ENCODE results near the gene KRTAP9-4.
"Not testable (repeated sequence)": the region's sequence is repeated elsewhere in the genome, so short reads cannot be mapped to it uniquely, and the experiment has no call there.

Gene KRTAP9-4

DNA sequence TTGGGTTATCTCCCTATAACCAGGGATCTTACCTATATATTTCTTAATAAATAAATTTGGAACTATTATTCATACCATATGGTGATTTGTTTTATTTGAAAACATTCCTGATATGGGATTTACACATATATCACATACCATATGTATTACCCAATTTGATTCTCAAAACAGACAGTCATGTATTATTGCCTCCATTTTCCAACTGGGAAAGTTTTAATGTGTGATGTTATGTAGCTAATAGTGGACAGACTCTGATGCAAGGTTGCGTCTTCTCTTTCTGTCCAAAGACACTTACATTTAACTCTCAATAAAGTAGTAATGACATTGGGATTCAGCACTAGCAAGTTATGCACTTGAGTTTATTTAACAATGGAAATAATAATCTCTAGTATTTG is 6.8 kb downstream of the KRTAP9-4 start:
- DNase-seq (ENCODE audit: low read depth) = no peak
- H3K4me3 ChIP-seq (ENCODE audit: low read depth, low read length) = no peak overlapping the region
- TF ChIP-seq, protein P1, sequence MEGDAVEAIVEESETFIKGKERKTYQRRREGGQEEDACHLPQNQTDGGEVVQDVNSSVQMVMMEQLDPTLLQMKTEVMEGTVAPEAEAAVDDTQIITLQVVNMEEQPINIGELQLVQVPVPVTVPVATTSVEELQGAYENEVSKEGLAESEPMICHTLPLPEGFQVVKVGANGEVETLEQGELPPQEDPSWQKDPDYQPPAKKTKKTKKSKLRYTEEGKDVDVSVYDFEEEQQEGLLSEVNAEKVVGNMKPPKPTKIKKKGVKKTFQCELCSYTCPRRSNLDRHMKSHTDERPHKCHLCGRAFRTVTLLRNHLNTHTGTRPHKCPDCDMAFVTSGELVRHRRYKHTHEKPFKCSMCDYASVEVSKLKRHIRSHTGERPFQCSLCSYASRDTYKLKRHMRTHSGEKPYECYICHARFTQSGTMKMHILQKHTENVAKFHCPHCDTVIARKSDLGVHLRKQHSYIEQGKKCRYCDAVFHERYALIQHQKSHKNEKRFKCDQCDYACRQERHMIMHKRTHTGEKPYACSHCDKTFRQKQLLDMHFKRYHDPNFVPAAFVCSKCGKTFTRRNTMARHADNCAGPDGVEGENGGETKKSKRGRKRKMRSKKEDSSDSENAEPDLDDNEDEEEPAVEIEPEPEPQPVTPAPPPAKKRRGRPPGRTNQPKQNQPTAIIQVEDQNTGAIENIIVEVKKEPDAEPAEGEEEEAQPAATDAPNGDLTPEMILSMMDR (IDR thresholded peaks at IDR 0.05; ENCODE audit: low read depth, low read length, missing control alignments) = no peak

DNA sequence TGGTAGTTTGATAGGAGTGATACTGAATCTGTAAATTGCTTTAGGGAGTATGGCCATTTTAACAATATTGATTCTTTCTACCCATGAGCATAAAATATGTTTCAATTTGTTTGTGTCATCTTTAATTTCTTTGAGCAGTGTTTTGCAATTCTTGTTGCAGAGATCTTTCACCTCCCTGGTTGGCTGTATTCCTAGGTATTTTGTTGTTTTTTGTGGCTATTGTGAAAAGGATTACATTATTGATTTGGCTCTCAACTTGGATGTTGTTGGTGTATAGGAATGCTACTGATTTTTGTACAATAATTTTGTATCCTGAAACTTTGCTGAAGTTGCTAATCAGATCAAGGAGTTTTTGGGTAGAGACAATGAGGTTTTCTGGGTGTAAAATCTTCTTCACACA is 8.9 kb downstream of the KRTAP9-4 start:
- TF ChIP-seq, protein P1 (IDR thresholded peaks at IDR 0.05; ENCODE audit: low read depth, low read length, missing control alignments) = no peak
- H3K4me3 ChIP-seq (ENCODE audit: low read depth, low read length) = no peak overlapping the region
- no peak for DNase-seq (ENCODE audit: low read depth)

DNA sequence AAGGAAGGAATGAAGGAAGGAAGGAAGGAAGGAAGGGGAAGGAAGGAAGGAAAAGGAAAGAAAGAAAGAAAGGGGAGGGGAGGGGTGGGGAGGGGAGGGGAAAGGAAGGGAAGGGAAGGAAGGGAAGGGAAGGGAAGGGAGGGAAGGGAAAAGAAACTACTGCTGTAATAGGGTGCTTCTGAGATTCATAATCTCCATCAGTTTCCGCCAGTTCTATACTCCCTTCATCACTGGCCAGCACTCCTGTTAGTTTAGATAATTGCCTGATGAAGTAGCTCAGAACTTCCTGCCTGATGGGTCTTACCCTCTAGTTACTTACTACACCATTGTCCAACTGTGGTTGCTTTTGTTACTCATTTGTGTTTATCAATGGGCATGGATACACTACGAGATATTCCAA is 13.7 kb downstream of the KRTAP9-4 start:
- no peak overlapping the region for H3K4me3 ChIP-seq (ENCODE audit: low read depth, low read length)
- no peak for DNase-seq (ENCODE audit: low read depth)
- TF ChIP-seq, protein P1 (IDR thresholded peaks at IDR 0.05; ENCODE audit: low read depth, low read length, missing control alignments) = no peak

DNA sequence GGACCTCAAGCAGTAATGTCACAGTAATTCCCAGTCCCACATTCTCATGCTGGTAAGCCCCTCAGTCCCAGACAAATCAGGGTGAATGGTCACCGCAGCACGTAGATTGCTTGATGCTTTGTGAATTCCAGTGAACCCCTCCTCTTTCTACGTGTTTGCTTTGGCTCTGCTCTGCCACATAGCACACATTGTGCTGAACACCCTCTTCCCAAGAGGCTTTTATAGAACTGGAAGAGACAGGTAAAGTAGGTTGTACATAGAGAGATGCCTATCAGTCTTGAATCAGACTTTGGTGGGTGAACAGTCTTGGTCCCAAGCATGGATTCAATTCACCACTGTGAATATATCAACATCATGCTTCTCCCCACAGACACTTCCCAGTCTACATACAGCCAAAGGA is 15.1 kb downstream of the KRTAP9-4 start:
- no peak for DNase-seq (ENCODE audit: low read depth)
- H3K4me3 ChIP-seq (ENCODE audit: low read depth, low read length) = no peak overlapping the region
- TF ChIP-seq, protein P1 (IDR thresholded peaks at IDR 0.05; ENCODE audit: low read depth, low read length, missing control alignments) = no peak

DNA sequence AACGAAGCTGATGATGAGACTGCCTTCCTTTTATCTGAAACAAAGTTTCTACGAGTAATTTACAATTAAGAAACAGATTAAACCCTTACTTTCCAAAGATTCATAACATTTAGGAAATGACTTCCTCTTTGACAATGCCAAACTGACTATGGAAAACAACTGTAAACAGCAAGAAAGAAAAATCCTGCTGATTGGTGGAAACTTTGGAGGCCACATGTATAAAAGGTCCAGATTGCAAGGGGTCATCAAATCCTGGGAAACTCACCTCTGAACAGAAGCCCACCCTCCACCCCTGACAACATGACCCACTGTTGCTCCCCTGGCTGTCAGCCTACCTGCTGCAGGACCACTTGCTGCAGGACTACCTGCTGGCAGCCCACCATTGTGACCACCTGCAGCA is 15.6 kb downstream of the KRTAP9-4 start, which contains the start of gene KRTAP9-6:
Gene KRTAP9-6 (plus strand): TSS at position 301 of the 400 bp plus-strand sequence. CDS start 0 bp downstream, at position 301.
- no peak within 1 kb of the TSS for H3K4me3 ChIP-seq (ENCODE audit: low read depth, low read length)
- DNase-seq (ENCODE audit: low read depth) = no peak
- TF ChIP-seq, protein P1 (IDR thresholded peaks at IDR 0.05; ENCODE audit: low read depth, low read length, missing control alignments) = no peak

DNA sequence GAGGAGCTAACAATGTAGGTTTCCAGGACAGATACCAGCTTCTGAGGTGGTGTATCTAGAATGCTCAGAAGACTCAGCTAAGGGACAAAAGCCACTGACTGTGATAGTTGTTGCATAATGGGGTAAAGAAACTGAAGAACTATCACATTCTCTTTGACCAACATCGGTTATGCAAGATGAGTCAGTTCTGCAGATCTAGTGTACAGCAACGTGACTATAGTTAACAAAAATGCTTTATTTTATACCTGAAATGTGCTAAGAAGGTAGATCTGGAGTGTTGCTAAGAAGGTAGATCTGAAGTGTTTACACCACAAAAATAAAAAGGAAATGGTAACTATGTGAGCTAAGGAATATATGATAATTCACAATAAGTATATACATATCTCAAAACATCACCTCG is 18.2 kb downstream of the KRTAP9-4 start:
- no peak overlapping the region for H3K4me3 ChIP-seq (ENCODE audit: low read depth, low read length)
- TF ChIP-seq, protein P1 (IDR thresholded peaks at IDR 0.05; ENCODE audit: low read depth, low read length, missing control alignments) = no peak
- DNase-seq (ENCODE audit: low read depth) = no peak

DNA sequence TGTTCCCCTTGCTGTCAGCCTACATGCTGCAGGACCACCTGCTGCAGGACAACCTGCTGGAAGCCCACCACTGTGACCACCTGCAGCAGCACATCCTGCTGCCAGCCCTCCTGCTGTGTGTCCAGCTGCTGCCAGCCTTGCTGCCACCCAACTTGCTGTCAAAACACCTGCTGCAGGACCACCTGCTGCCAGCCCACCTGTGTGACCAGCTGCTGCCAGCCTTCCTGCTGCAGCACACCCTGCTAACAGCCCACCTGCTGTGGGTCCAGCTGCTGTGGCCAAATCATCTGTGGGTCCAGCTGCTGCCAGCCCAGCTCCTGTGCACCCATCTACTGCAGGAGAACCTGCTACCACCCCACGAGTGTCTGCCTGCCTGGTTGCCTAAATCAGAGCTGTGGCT is 21.8 kb downstream of the KRTAP9-4 start:
- not testable (repeated sequence) for DNase-seq (ENCODE audit: low read depth); H3K4me3 ChIP-seq (ENCODE audit: low read depth, low read length)
